ENCODE results near the gene NELFA.

GRCh38 chr4:1960170-1960825 is 48.5 kb downstream of the NELFA start:
- no peak for TF ChIP-seq CTCF (IDR thresholded peaks at IDR 0.05)
- TF ChIP-seq POLR2AphosphoS5 (IDR thresholded peaks at IDR 0.05), result no peak
- no peak for TF ChIP-seq POLR2A (IDR thresholded peaks at IDR 0.05)

Measured in breast epithelium (tissue), 3 donors.